Spleen (tissue), 11 donors: ENCODE measurements around the gene LRMDA. TPM values are rescaled to one million over a fixed set of nuclear protein-coding genes. Genes with fewer than 3 reads are reported as not detected.
A peak's percentile ranks its signal among the peaks of the same experiment; 100 is the strongest.

ENCODE experiments used
- DNase-seq: peaks from one replicate; pipeline ENCODE4 v3.0.0-alpha.2; 2020
- H3K27ac ChIP-seq, 8 donors: fragments of 200-600 bp; sonication (generic) in 7 of 8; 1 replicate in 4 of 8; 2 replicates in 4 of 8; pipeline versions ENCODE4 v1.5.0 to v1.8.0; 2016 to 2021; ENCODE audit warnings: inconsistent platforms in 4 of 8, mild to moderate bottlenecking in 4 of 8, moderate library complexity in 1 of 8
- H3K27me3 ChIP-seq, 7 donors: fragments of 200-600 bp; sonication (generic) in 6 of 7; replicated peaks in 1 of 7; 1 replicate in 4 of 7; 2 replicates in 3 of 7; pipeline versions ENCODE4 v1.5.0 to v1.8.0; 2016 to 2021; ENCODE audit warnings: inconsistent platforms in 3 of 7, mild to moderate bottlenecking in 1 of 7
- H3K36me3 ChIP-seq, 6 donors: fragments of 200-600 bp; sonication (generic) in 5 of 6; 1 replicate in 4 of 6; 2 replicates in 2 of 6; pipeline versions ENCODE4 v1.5.0 to v1.8.0; 2016 to 2021; ENCODE audit warnings: inconsistent platforms in 2 of 6
- H3K4me1 ChIP-seq, 6 donors: fragments of 200-600 bp; sonication (generic) in 5 of 6; 1 replicate in 3 of 6; 2 replicates in 3 of 6; pipeline versions ENCODE4 v1.5.0 to v1.8.0; 2016 to 2021; ENCODE audit warnings: inconsistent platforms in 3 of 6
- H3K4me3 ChIP-seq, 8 donors: fragments of 200-600 bp; sonication (generic) in 7 of 8; 1 replicate in 4 of 8; 2 replicates in 4 of 8; pipeline versions ENCODE4 v1.5.0 to v1.8.0; 2016 to 2021; ENCODE audit warnings: inconsistent platforms in 4 of 8, mild to moderate bottlenecking in 4 of 8, moderate library complexity in 2 of 8
- H3K9me3 ChIP-seq, 8 donors: fragments of 200-600 bp; sonication (generic) in 7 of 8; 1 replicate in 4 of 8; 2 replicates in 4 of 8; pipeline versions ENCODE4 v1.5.0 to v1.8.0; 2016 to 2021; ENCODE audit warnings: inconsistent platforms in 4 of 8
- CTCF ChIP-seq, 11 experiments: fragments of 200-600 bp in 7 of 11; fragments of 450-650 bp in 4 of 11; sonication (generic) in 4 of 11; IDR thresholded peaks in 8 of 11; conservative IDR thresholded peaks in 3 of 11; 1 replicate in 7 of 11; 2 replicates in 4 of 11; pipeline versions ENCODE4 v1.4.0 to v1.8.0; 2016 to 2021; ENCODE audit warnings: antibody characterized with exemption in 11 of 11, inconsistent platforms in 4 of 11, mild to moderate bottlenecking in 1 of 11
- POLR2A ChIP-seq, 3 donors: fragments of 450-650 bp; IDR thresholded peaks; one replicate each; pipeline ENCODE4 v1.5.1; 2017; ENCODE audit warnings: antibody characterized with exemption in 3 of 3, mild to moderate bottlenecking in 1 of 3
- POLR2AphosphoS5 ChIP-seq, 3 donors: sonication (generic); formaldehyde crosslinking; IDR thresholded peaks; one replicate each; pipeline ENCODE4 v1.5.1; 2017; ENCODE audit warnings: antibody characterized with exemption in 3 of 3
- WGBS, 5 donors: extraction: QIAGEN DNeasy Blood & Tissue Kit in 3 of 5; methylation state at CpG; one replicate each; pipeline versions ENCODE4 v1.1.5 to v1.1.7; 2013 to 2018; 5-methylcytosine and 5-hydroxymethylcytosine counted together
- intact Hi-C: fragments of 100-400 bp; cut with DNase I; formaldehyde crosslinking; loops from one replicate; pipeline ENCODE4 v1.15.0; 2023; ENCODE audit warnings: low total_unique reads
- polyA plus RNA-seq, 3 donors: library from polyadenylated mRNA; stranded (reverse); fragments of 200-250 nt; gene quantifications; one replicate each; pipeline ENCODE4 v1.2.1, GENCODE V29; 2013
- total RNA-seq, 7 donors: library from RNA; depleted of rRNA in 3 of 7; stranded (reverse); fragments of >200 nt in 3 of 7; fragmentation: NEBNext Ultra II Directional in 4 of 7; extraction: Animal tissue kit (Norgen Biotek cat#: 25700) in 4 of 7; gene quantifications; one replicate each; pipeline versions ENCODE4 v1.1.0 to v1.2.1, GENCODE V29; 2016 to 2021
- donor health status: healthy with polysubstance abuse.
- donor health status: DM: no; HTN: no; CAD: no; lungs with moderate emphysema.
- donor health status: DM: no; HTN: no; CAD: no.
- donor health status: Bipolar disorder and iron deficiency.
- donor health status: healthy.
- donor health status: DM: no; HTN: no; CAD: no.
- donor health status: DM: yes; HTN: yes; CAD: no.

Gene LRMDA
- total and polyA plus RNA-seq, 10 donors: 7.3 to 46.6 (median 28.2) TPM

- H3K27me3 ChIP-seq: no peaks in the 10 kb centered on the region
- DNase-seq: no peak
- WGBS, 5 donors: 70 to 90% (median 82%) methylated on average over 2 of the region's 2 CpGs
- H3K9me3 ChIP-seq: no peaks in the 10 kb centered on the region
- H3K36me3 ChIP-seq: no peaks in the 10 kb centered on the region
- H3K4me3 ChIP-seq: no peak overlapping the region
- peaks cover 0 to 11% (median 0%) of the 10 kb centered on the region in 6 donors for H3K4me1 ChIP-seq
- no peak for TF ChIP-seq POLR2AphosphoS5 (IDR thresholded peaks at IDR 0.05)
- TF ChIP-seq POLR2A (IDR thresholded peaks at IDR 0.05): no peak
- TF ChIP-seq CTCF (IDR thresholded peaks at IDR 0.05 in 8 of 11, conservative IDR thresholded peaks at IDR 0.05 in 3 of 11): no peak
- intact Hi-C loops: no loop called here
- no peak overlapping the region for H3K27ac ChIP-seq
These were observed 537.6 kb downstream of the LRMDA start for GRCh38 chr10:75969031-75969430.

GRCh38 chr10:75971402-75972211, 540.2 kb downstream of the LRMDA start:
- no peaks in the 10 kb centered on the region for H3K36me3 ChIP-seq
- TF ChIP-seq POLR2A (IDR thresholded peaks at IDR 0.05) (no peak), POLR2AphosphoS5 (IDR thresholded peaks at IDR 0.05) (no peak), CTCF (IDR thresholded peaks at IDR 0.05 in 8 of 11, conservative IDR thresholded peaks at IDR 0.05 in 3 of 11) (no peak)
- H3K9me3 ChIP-seq: no peaks in the 10 kb centered on the region
- 60 to 68% (median 62%) methylated on average over 4 of the region's 4 CpGs for WGBS, 5 donors
- no peaks in the 10 kb centered on the region for H3K27me3 ChIP-seq
- H3K27ac ChIP-seq: peak overlapping the region in 7 of 8 donors; percentile 9 to 56 (median 46)
- intact Hi-C loops: no loop called here
- no peak for DNase-seq
- peaks cover 0 to 11% (median 0%) of the 10 kb centered on the region in 6 donors for H3K4me1 ChIP-seq
- H3K4me3 ChIP-seq: no peak overlapping the region

- peak overlapping the region in 5 of 8 donors; percentile 18 to 56 (median 51) for H3K27ac ChIP-seq
- no peaks in the 10 kb centered on the region for H3K9me3 ChIP-seq
- DNase-seq: no peak
- peaks cover 0 to 11% (median 0%) of the 10 kb centered on the region in 6 donors for H3K4me1 ChIP-seq
- no peaks in the 10 kb centered on the region for H3K27me3 ChIP-seq
- TF ChIP-seq POLR2A (IDR thresholded peaks at IDR 0.05): no peak
- TF ChIP-seq CTCF (IDR thresholded peaks at IDR 0.05 in 8 of 11, conservative IDR thresholded peaks at IDR 0.05 in 3 of 11): no peak
- no peak for TF ChIP-seq POLR2AphosphoS5 (IDR thresholded peaks at IDR 0.05)
- intact Hi-C loops: no loop called here
- no peaks in the 10 kb centered on the region for H3K36me3 ChIP-seq
- 69 to 82% (median 74%) methylated on average over 6 of the region's 6 CpGs for WGBS, 5 donors
- H3K4me3 ChIP-seq: no peak overlapping the region
These were observed 541.3 kb downstream of the LRMDA start for GRCh38 chr10:75972491-75973276.

- DNase-seq: no peak
- no peaks in the 10 kb centered on the region for H3K9me3 ChIP-seq
- no peaks in the 10 kb centered on the region for H3K27me3 ChIP-seq
- no peak overlapping the region for H3K27ac ChIP-seq
- intact Hi-C loops: no loop called here
- no peak for TF ChIP-seq CTCF (IDR thresholded peaks at IDR 0.05 in 8 of 11, conservative IDR thresholded peaks at IDR 0.05 in 3 of 11)
- no peak for TF ChIP-seq POLR2AphosphoS5 (IDR thresholded peaks at IDR 0.05)
- TF ChIP-seq POLR2A (IDR thresholded peaks at IDR 0.05): no peak
- peaks cover 0 to 11% (median 0%) of the 10 kb centered on the region in 6 donors for H3K4me1 ChIP-seq
- H3K4me3 ChIP-seq: no peak overlapping the region
- no peaks in the 10 kb centered on the region for H3K36me3 ChIP-seq
These were observed 542.7 kb downstream of the LRMDA start for GRCh38 chr10:75974080-75974479.
